Measurements from ENCODE around the gene RAP1B.

GRCh38 chr12:68648179-68648578 is 37.5 kb downstream of the RAP1B start:
- TF ChIP-seq ZNF331 (CRISPR knock-in tag; IDR thresholded peaks at IDR 0.05): no peak
- no peak for TF ChIP-seq ZXDC (CRISPR knock-in tag; IDR thresholded peaks at IDR 0.05)
- TF ChIP-seq REXO4 (CRISPR knock-in tag; IDR thresholded peaks at IDR 0.05; ENCODE audit: borderline replicate concordance): no peak
- no peak for TF ChIP-seq IKZF5 (CRISPR knock-in tag; IDR thresholded peaks at IDR 0.05)
- no peak for TF ChIP-seq BHLHE40 (IDR thresholded peaks at IDR 0.05; ENCODE audit: low read length)
- no peak for TF ChIP-seq PHF20 (CRISPR knock-in tag; IDR thresholded peaks at IDR 0.05)
- no peak for TF ChIP-seq ZNF737 (CRISPR knock-in tag; IDR thresholded peaks at IDR 0.05; ENCODE audit: borderline replicate concordance)
- no peak for TF ChIP-seq EZH2 (conservative IDR thresholded peaks at IDR 0.05; ENCODE audit: low read depth, low read length)
- TF ChIP-seq ZFP36L1 (CRISPR knock-in tag; IDR thresholded peaks at IDR 0.05): no peak
- no peak for TF ChIP-seq ZNF768 (CRISPR knock-in tag; IDR thresholded peaks at IDR 0.05)
- TF ChIP-seq RBFOX2 (IDR thresholded peaks at IDR 0.05; ENCODE audit: low read depth, low read length): no peak
- no peak for TF ChIP-seq MLX (CRISPR knock-in tag; IDR thresholded peaks at IDR 0.05)

Measured in HepG2 (cell line).